ENCODE data around the gene KANK3.

Gene KANK3

DNA sequence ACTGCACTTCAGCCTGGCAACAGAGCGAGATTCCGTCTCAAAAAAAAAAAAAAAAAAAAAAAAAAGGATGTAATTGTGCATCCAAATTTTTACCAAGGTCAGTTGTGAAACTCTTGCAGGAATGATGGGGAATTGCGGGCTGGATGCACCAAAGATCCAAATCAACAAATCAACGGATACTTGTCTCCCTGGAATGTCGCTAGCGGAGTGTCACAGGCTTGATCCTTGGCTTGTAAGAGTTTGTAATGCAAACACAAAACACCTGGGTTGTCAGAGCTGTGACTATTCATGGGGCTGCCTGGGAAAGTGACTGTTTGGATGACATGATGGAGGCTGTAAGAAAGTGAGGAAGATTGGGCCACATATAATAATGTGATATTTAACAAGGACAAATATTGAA is 4.2 kb downstream of the KANK3 start:
- no peak overlapping the region for H3K4me3 ChIP-seq (ENCODE audit: control insufficient read depth in 1 of 7, extremely low read depth in 1 of 7, insufficient read depth in 4 of 7, low read depth in 2 of 7, low read length in 6 of 7)
- peaks cover 0 to 42% (median 30%) of the 10 kb centered on the region in 4 experiments for H3K4me1 ChIP-seq (ENCODE audit: control extremely low read depth in 1 of 4, control insufficient read depth in 4 of 4, insufficient read depth in 4 of 4, low read length in 3 of 4)
- ChIA-PET POLR2A (no interaction called here), CTCF (no interaction called here)
- 89% methylated on average over 4 of the region's 6 CpGs for WGBS (ENCODE audit: insufficient coverage)
- H3K27ac ChIP-seq (ENCODE audit: insufficient read depth in 1 of 2, low read depth in 1 of 2, low read length in 2 of 2, poor library complexity in 1 of 2, severe bottlenecking in 2 of 2) = no peak overlapping the region
- no peaks in the 10 kb centered on the region for H3K9me3 ChIP-seq (ENCODE audit: control extremely low read depth in 1 of 5, control insufficient read depth in 4 of 5, insufficient read depth in 2 of 5, low read depth in 1 of 5, low read length in 4 of 5)
- DNase-seq = no peak
- no peaks in the 10 kb centered on the region for H3K36me3 ChIP-seq (ENCODE audit: control insufficient read depth in 4 of 4, insufficient read depth in 4 of 4, low read length in 3 of 4)
- H3K27me3 ChIP-seq (replicated peaks in 2 of 5; ENCODE audit: control insufficient read depth in 4 of 5, insufficient read depth in 5 of 5, low read length in 4 of 5) = peaks cover 0 to 95% (median 38%) of the 10 kb centered on the region in 5 experiments

DNA sequence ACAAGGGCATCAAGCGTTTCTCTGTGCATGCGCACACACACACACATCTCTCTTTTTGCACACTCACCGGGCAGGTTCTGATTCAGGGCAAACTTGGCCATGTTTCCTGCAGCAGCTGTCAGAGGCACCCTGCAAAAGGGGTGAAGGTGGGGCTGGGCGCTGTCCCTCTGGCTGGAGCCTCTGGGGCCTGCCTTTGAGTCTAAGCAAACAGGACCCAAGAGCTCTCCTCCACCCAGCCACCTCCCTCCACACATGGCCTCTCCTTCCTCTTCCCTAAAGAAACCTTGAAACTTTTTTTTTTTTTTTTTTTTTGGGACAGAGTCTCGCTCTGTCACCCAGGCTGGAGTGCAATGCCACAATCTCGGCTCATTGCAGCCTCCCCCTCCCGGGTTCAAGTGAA is 5.3 kb downstream of the KANK3 start:
- Histone ChIP-seq H3K27me3 (replicated peaks in 2 of 5; ENCODE audit: control insufficient read depth in 4 of 5, insufficient read depth in 5 of 5, low read length in 4 of 5) (peaks cover 0 to 94% (median 43%) of the 10 kb centered on the region in 5 experiments), H3K36me3 (ENCODE audit: control insufficient read depth in 4 of 4, insufficient read depth in 4 of 4, low read length in 3 of 4) (no peaks in the 10 kb centered on the region), H3K4me3 (ENCODE audit: control insufficient read depth in 1 of 7, extremely low read depth in 1 of 7, insufficient read depth in 4 of 7, low read depth in 2 of 7, low read length in 6 of 7) (no peak overlapping the region), H3K4me1 (ENCODE audit: control extremely low read depth in 1 of 4, control insufficient read depth in 4 of 4, insufficient read depth in 4 of 4, low read length in 3 of 4) (peaks cover 0 to 37% (median 24%) of the 10 kb centered on the region in 4 experiments), H3K9me3 (ENCODE audit: control extremely low read depth in 1 of 5, control insufficient read depth in 4 of 5, insufficient read depth in 2 of 5, low read depth in 1 of 5, low read length in 4 of 5) (no peaks in the 10 kb centered on the region), H3K27ac (ENCODE audit: insufficient read depth in 1 of 2, low read depth in 1 of 2, low read length in 2 of 2, poor library complexity in 1 of 2, severe bottlenecking in 2 of 2) (no peak overlapping the region)
- no peak for DNase-seq
- ChIA-PET POLR2A (no interaction called here), CTCF (interaction anchor here (0.6 kb wide), 1 partner anchor 51 kb away, joined by 3 read pairs; no protein-coding TSS in a partner anchor)
- WGBS (ENCODE audit: insufficient coverage) = 87% methylated on average over 4 of the region's 7 CpGs

GRCh38 chr19:8336660-8337059 is 6.4 kb downstream of the KANK3 start:
- 7% methylated on average over 4 of the region's 8 CpGs for WGBS (ENCODE audit: insufficient coverage)
- ChIA-PET CTCF (interaction anchor here (0.6 to 1.9 kb wide), 3 partner anchors 11 to 117 kb away, joined by 3 to 8 read pairs (median 5); no protein-coding TSS in a partner anchor), POLR2A (no interaction called here)
- H3K27me3 ChIP-seq (replicated peaks in 2 of 5; ENCODE audit: control insufficient read depth in 4 of 5, insufficient read depth in 5 of 5, low read length in 4 of 5) = peaks cover 0 to 88% (median 43%) of the 10 kb centered on the region in 5 experiments
- peak in 2 of 3 donors; percentile 53 to 55 for DNase-seq
- no peaks in the 10 kb centered on the region for H3K9me3 ChIP-seq (ENCODE audit: control extremely low read depth in 1 of 5, control insufficient read depth in 4 of 5, insufficient read depth in 2 of 5, low read depth in 1 of 5, low read length in 4 of 5)
- H3K27ac ChIP-seq (ENCODE audit: insufficient read depth in 1 of 2, low read depth in 1 of 2, low read length in 2 of 2, poor library complexity in 1 of 2, severe bottlenecking in 2 of 2) = no peak overlapping the region
- peaks cover 0 to 31% (median 17%) of the 10 kb centered on the region in 4 experiments for H3K4me1 ChIP-seq (ENCODE audit: control extremely low read depth in 1 of 4, control insufficient read depth in 4 of 4, insufficient read depth in 4 of 4, low read length in 3 of 4)
- no peaks in the 10 kb centered on the region for H3K36me3 ChIP-seq (ENCODE audit: control insufficient read depth in 4 of 4, insufficient read depth in 4 of 4, low read length in 3 of 4)
- H3K4me3 ChIP-seq (ENCODE audit: control insufficient read depth in 1 of 7, extremely low read depth in 1 of 7, insufficient read depth in 4 of 7, low read depth in 2 of 7, low read length in 6 of 7) = no peak overlapping the region

DNA sequence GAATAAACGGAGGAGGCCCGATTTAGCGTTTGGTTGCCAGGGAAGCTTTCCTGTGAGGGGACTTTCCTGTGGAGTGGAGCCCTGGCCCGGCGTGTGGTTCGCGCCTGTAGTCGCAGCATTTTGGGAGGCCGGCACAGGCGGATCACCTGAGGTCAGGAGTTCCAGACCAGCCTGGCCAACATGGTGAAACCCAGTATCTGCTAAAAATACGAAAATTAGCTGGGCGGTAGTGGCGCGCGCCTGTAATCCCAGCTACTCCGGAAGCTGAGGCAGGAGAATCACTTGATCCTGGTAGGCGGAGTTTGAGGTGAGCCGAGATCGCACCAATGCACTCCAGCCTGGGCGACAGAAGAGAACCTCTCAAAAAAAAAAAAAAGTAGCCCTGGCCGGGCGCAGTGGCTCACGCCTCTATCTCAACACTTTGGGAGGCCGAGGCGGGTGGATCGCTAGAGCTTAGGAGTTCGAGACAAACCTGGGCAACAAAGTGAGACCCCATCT is 6.9 kb downstream of the KANK3 start:
- Histone ChIP-seq H3K27me3 (replicated peaks in 2 of 5; ENCODE audit: control insufficient read depth in 4 of 5, insufficient read depth in 5 of 5, low read length in 4 of 5) (peaks cover 0 to 88% (median 44%) of the 10 kb centered on the region in 5 experiments), H3K4me3 (ENCODE audit: control insufficient read depth in 1 of 7, extremely low read depth in 1 of 7, insufficient read depth in 4 of 7, low read depth in 2 of 7, low read length in 6 of 7) (no peak overlapping the region), H3K36me3 (ENCODE audit: control insufficient read depth in 4 of 4, insufficient read depth in 4 of 4, low read length in 3 of 4) (no peaks in the 10 kb centered on the region), H3K4me1 (ENCODE audit: control extremely low read depth in 1 of 4, control insufficient read depth in 4 of 4, insufficient read depth in 4 of 4, low read length in 3 of 4) (peaks cover 0 to 31% (median 17%) of the 10 kb centered on the region in 4 experiments), H3K27ac (ENCODE audit: insufficient read depth in 1 of 2, low read depth in 1 of 2, low read length in 2 of 2, poor library complexity in 1 of 2, severe bottlenecking in 2 of 2) (no peak overlapping the region), H3K9me3 (ENCODE audit: control extremely low read depth in 1 of 5, control insufficient read depth in 4 of 5, insufficient read depth in 2 of 5, low read depth in 1 of 5, low read length in 4 of 5) (no peaks in the 10 kb centered on the region)
- ChIA-PET CTCF (interaction anchor here (0.6 to 1.9 kb wide), 3 partner anchors 10 to 116 kb away, joined by 3 to 8 read pairs (median 5); no protein-coding TSS in a partner anchor), POLR2A (no interaction called here)
- 24% methylated on average over 20 of the region's 27 CpGs for WGBS (ENCODE audit: insufficient coverage)
- no peak for DNase-seq

DNA sequence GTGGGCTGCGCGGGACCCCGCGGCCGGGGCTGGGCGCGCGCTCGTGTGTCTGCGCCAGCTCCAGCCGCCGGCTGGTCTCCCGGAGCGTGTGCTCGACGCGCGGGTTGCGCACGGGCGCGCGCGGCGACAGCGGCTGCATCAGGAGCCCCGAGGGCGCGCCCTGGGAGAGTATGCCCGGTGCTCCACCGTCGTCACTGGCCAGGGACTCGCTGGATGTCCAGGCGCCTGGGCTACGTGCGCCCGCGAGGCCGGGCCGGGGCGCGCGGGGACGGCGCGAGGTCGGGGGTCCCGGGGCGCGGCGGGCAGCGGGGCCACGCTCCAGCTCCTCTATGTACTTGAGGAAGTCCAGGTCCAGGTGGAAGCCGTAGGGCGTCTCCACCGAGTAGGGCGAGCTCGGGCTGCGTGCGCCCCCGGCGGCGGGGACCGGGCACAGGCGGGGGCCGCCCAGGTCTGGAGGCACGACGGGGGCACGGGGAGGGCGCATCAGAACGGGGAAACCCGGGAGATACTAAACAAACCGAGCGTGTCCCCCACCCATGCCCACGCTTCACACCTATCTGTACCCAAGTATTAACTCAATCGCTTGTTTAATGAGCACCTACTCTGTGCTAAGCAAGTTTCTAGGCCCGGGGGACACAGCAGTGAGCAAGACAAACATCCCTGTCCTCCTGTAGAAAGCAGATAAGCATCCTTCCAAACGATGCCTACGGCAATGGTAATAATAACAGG is 7.6 kb downstream of the KANK3 start:
- H3K27me3 ChIP-seq (replicated peaks in 2 of 5; ENCODE audit: control insufficient read depth in 4 of 5, insufficient read depth in 5 of 5, low read length in 4 of 5) = peaks cover 0 to 84% (median 43%) of the 10 kb centered on the region in 5 experiments
- H3K4me3 ChIP-seq (ENCODE audit: control insufficient read depth in 1 of 7, extremely low read depth in 1 of 7, insufficient read depth in 4 of 7, low read depth in 2 of 7, low read length in 6 of 7) = peak overlapping the region in 6 of 7 experiments; percentile 40 to 60 (median 48)
- 4% methylated on average over 65 of the region's 79 CpGs for WGBS (ENCODE audit: insufficient coverage)
- peak in 2 of 3 donors; percentile 38 to 55 for DNase-seq
- ChIA-PET POLR2A (no interaction called here), CTCF (interaction anchor here (1.0 to 2.6 kb wide), 4 partner anchors 10 to 24 kb away, joined by 3 to 15 read pairs (median 6); no protein-coding TSS in a partner anchor)
- peaks cover 0 to 26% (median 16%) of the 10 kb centered on the region in 4 experiments for H3K4me1 ChIP-seq (ENCODE audit: control extremely low read depth in 1 of 4, control insufficient read depth in 4 of 4, insufficient read depth in 4 of 4, low read length in 3 of 4)
- H3K9me3 ChIP-seq (ENCODE audit: control extremely low read depth in 1 of 5, control insufficient read depth in 4 of 5, insufficient read depth in 2 of 5, low read depth in 1 of 5, low read length in 4 of 5) = no peaks in the 10 kb centered on the region
- no peak overlapping the region for H3K27ac ChIP-seq (ENCODE audit: insufficient read depth in 1 of 2, low read depth in 1 of 2, low read length in 2 of 2, poor library complexity in 1 of 2, severe bottlenecking in 2 of 2)
- no peaks in the 10 kb centered on the region for H3K36me3 ChIP-seq (ENCODE audit: control insufficient read depth in 4 of 4, insufficient read depth in 4 of 4, low read length in 3 of 4)

DNA sequence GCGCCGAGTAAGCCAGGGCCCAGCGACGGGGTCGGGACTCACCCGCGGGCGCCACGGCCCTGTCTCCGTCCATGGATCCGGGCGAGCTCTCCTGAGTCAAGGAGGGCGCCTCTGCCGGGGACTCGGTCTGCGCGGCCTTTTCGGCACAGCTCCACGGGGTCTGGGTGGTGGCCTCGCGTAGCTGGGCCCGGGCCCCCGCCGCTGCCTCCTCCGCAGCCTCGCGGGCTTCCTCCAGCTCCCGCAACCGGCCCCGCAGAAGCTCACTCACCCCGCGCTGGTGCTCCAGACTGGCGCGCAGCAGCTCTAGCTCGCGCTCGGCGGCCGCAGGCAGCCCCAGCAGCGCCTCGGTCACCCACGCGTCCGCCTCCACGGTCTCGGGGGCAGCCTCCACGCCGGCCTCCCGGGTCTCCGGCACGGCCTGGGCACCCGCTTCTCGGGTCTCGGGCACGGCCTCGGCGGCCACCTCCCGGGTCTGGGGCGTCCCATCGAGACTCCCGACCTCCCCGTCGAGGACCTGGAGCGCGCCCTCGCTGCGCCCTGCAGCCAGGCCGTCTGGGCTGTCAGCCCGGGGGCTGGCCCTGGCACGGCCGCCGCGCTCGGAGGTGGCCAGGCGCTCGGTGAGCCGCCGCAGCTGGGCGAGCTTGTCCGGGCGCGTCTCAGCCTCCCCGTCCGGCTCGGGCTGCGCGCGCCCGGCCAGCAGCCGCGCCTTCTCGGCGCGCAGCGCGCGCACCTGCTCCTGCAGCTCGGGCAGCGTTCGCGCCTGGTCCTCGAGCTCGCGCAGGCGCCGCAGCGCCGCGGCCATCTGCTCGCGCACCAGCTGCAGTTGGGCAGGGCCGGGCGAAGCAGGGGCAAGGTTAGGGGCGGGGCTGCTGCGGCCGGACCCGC is 8.4 kb downstream of the KANK3 start:
- DNase-seq = peak in 2 of 3 donors; percentile 50 to 52
- no peaks in the 10 kb centered on the region for H3K9me3 ChIP-seq (ENCODE audit: control extremely low read depth in 1 of 5, control insufficient read depth in 4 of 5, insufficient read depth in 2 of 5, low read depth in 1 of 5, low read length in 4 of 5)
- H3K4me3 ChIP-seq (ENCODE audit: control insufficient read depth in 1 of 7, extremely low read depth in 1 of 7, insufficient read depth in 4 of 7, low read depth in 2 of 7, low read length in 6 of 7) = peak overlapping the region in 6 of 7 experiments; percentile 40 to 60 (median 48)
- WGBS (ENCODE audit: insufficient coverage) = 7% methylated on average over 86 of the region's 117 CpGs
- ChIA-PET POLR2A (interaction anchor here (1.2 kb wide), 1 partner anchor 14 kb away, joined by 4 read pairs; the partner anchor contains the start of gene NDUFA7), CTCF (interaction anchor here (0.6 to 2.6 kb wide), 6 partner anchors 9 to 55 kb away, joined by 3 to 15 read pairs (median 4); no protein-coding TSS in a partner anchor)
- H3K4me1 ChIP-seq (ENCODE audit: control extremely low read depth in 1 of 4, control insufficient read depth in 4 of 4, insufficient read depth in 4 of 4, low read length in 3 of 4) = peaks cover 0 to 26% (median 15%) of the 10 kb centered on the region in 4 experiments
- H3K27me3 ChIP-seq (replicated peaks in 2 of 5; ENCODE audit: control insufficient read depth in 4 of 5, insufficient read depth in 5 of 5, low read length in 4 of 5) = peaks cover 0 to 77% (median 39%) of the 10 kb centered on the region in 5 experiments
- no peaks in the 10 kb centered on the region for H3K36me3 ChIP-seq (ENCODE audit: control insufficient read depth in 4 of 4, insufficient read depth in 4 of 4, low read length in 3 of 4)
- no peak overlapping the region for H3K27ac ChIP-seq (ENCODE audit: insufficient read depth in 1 of 2, low read depth in 1 of 2, low read length in 2 of 2, poor library complexity in 1 of 2, severe bottlenecking in 2 of 2)
